Fibroblast of skin of right quadriceps (primary cell): Measurements from ENCODE around the gene PRPH.
"Not testable (repeated sequence)": the region's sequence is repeated elsewhere in the genome, so short reads cannot be mapped to it uniquely, and the experiment has no call there.

ENCODE experiments used
- DNase-seq: peaks from one replicate; pipeline ENCODE4 v3.0.0-alpha.2; 2013

PRPH gene

GRCh38 chr12:49301760-49302159 lies 6.8 kb downstream of the PRPH start:
- DNase-seq, result no peak

- DNase-seq, result peak; percentile 23
Measured at GRCh38 chr12:49304161-49304560, 9.2 kb downstream of the PRPH start.

GRCh38 chr12:49305762-49306510 lies 11.0 kb downstream of the PRPH start:
- no peak for DNase-seq

GRCh38 chr12:49309386-49309785 lies 14.4 kb downstream of the PRPH start:
- no peak for DNase-seq

- DNase-seq, result not testable (repeated sequence)
Measured at GRCh38 chr12:49310451-49311000, 15.6 kb downstream of the PRPH start.

GRCh38 chr12:49314811-49315210 lies 19.9 kb downstream of the PRPH start:
- no peak for DNase-seq

GRCh38 chr12:49317118-49317517 lies 22.2 kb downstream of the PRPH start:
- not testable (repeated sequence) for DNase-seq

- not testable (repeated sequence) for DNase-seq
Measured at GRCh38 chr12:49320411-49321103, 25.6 kb downstream of the PRPH start.

- DNase-seq, result no peak
Measured at GRCh38 chr12:49322367-49322707, 27.4 kb downstream of the PRPH start.

- DNase-seq, result peak; percentile 99
Measured at GRCh38 chr12:49322708-49323523, 28.0 kb downstream of the PRPH start, which contains the start of gene TROAP. TROAP (plus strand) TSS chr12:49323255; CDS start chr12:49323609, 354 bp downstream.

GRCh38 chr12:49323524-49324097 lies 28.7 kb downstream of the PRPH start:
- DNase-seq, result no peak

GRCh38 chr12:49325606-49326005 lies 30.7 kb downstream of the PRPH start:
- no peak for DNase-seq

GRCh38 chr12:49327368-49327767 lies 32.4 kb downstream of the PRPH start:
- DNase-seq, result no peak

GRCh38 chr12:49327887-49328286 lies 32.9 kb downstream of the PRPH start:
- DNase-seq, result no peak

GRCh38 chr12:49328816-49329215 lies 33.9 kb downstream of the PRPH start:
- DNase-seq, result no peak

- DNase-seq, result no peak
Measured at GRCh38 chr12:49330032-49330619, 35.2 kb downstream of the PRPH start.

GRCh38 chr12:49330631-49331379 lies 35.9 kb downstream of the PRPH start:
- DNase-seq, result no peak

- DNase-seq, result peak; percentile 62
Measured at GRCh38 chr12:49331380-49332222, 36.7 kb downstream of the PRPH start.

- no peak for DNase-seq
Measured at GRCh38 chr12:49332441-49332861, 37.5 kb downstream of the PRPH start.

GRCh38 chr12:49332891-49333371 lies 38.0 kb downstream of the PRPH start:
- DNase-seq, result no peak
